ENCODE data around the gene GBP7. TPM values are rescaled to one million over a fixed set of nuclear protein-coding genes. Genes with fewer than 3 reads are reported as not detected.

GBP7 gene
- total and polyA plus RNA-seq, 7 experiments from 2014 or later, result 0.13 to 0.19 TPM; not detected in 5

DNA sequence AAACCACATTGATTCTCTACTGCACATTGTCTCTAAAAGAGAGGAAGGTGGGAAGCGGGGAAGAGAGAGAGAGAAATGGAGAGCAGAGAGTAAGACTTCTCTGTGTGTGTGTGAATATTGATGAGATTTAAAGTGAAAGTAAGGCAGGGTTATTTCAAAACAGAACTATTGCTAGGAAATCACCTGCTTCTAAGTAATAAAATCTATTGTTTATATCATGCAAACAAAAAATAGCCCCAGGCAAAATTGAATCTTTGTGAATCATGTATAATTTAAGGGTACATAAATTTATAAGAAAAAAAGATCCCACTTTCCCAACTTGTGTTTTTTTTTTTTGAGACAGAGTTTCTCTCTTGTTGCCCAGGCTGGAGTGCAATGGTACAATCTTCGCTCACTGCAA, 1.2 kb upstream of the GBP7 start:
- peaks cover 0 to 7% (median 4%) of the 10 kb centered on the region in 7 donors for H3K4me1 Mint-ChIP-seq
- ATAC-seq (no peak), DNase-seq (no peak)
- no peaks in the 10 kb centered on the region for H3K9me3 ChIP-seq (ENCODE audit: control insufficient read depth in 2 of 3, low read length in 3 of 3)
- no peaks in the 10 kb centered on the region for H3K4me1 ChIP-seq (ENCODE audit: control insufficient read depth in 2 of 2, insufficient read depth in 2 of 2, low read length in 2 of 2)
- peak overlapping the region in 2 of 9 donors; percentile 3 to 51 for H3K27ac Mint-ChIP-seq
- no peak overlapping the region for H3K27ac ChIP-seq (ENCODE audit: low read depth, low read length)
- H3K27me3 Mint-ChIP-seq, result no peaks in the 10 kb centered on the region
- POLR2A ChIA-PET, result no interaction called here
- no peak overlapping the region for H3K4me3 ChIP-seq (ENCODE audit: low read length)
- H3K27me3 ChIP-seq (ENCODE audit: control insufficient read depth in 2 of 2, insufficient read depth in 2 of 2, low read length in 2 of 2), result no peaks in the 10 kb centered on the region
- peaks cover 0 to 3% (median 0%) of the 10 kb centered on the region in 3 experiments for H3K36me3 ChIP-seq (ENCODE audit: control insufficient read depth in 2 of 3, insufficient read depth in 3 of 3, low read length in 3 of 3)
- peaks cover 0 to 8% (median 0%) of the 10 kb centered on the region in 11 donors for H3K9me3 Mint-ChIP-seq
- CTCF ChIA-PET, result no interaction called here
- intact Hi-C loops (cut with micrococcal nuclease), result no loop called here
- H3K36me3 Mint-ChIP-seq, result peaks cover 0 to 29% (median 12%) of the 10 kb centered on the region in 5 donors
- peak overlapping the region in 1 of 10 donors; percentile 4 for H3K4me3 Mint-ChIP-seq

DNA sequence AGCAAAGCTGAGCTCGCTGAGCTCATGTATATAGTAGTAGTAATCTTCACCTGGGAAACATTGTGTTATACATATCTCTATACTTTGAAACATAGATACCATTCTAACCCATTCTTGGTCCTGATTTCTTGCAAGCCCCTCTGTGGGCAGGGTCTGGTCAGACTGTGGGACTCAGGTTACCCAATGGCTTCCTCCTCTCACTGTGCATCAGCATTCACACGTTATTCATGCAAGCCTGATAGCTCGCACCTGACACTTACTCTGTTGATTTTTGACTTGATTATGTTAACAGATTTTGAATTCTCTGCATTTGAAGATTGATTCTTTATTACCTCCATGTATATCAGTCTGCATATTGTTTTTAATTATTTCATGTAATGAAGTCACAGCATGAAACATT, 1.3 kb downstream of the GBP7 start:
- Histone ChIP-seq H3K27ac (ENCODE audit: low read depth, low read length) (no peak overlapping the region), H3K4me3 (ENCODE audit: low read length) (no peak overlapping the region), H3K9me3 (ENCODE audit: control insufficient read depth in 2 of 3, low read length in 3 of 3) (no peaks in the 10 kb centered on the region), H3K36me3 (ENCODE audit: control insufficient read depth in 2 of 3, insufficient read depth in 3 of 3, low read length in 3 of 3) (no peaks in the 10 kb centered on the region), H3K27me3 (ENCODE audit: control insufficient read depth in 2 of 2, insufficient read depth in 2 of 2, low read length in 2 of 2) (no peaks in the 10 kb centered on the region), H3K4me1 (ENCODE audit: control insufficient read depth in 2 of 2, insufficient read depth in 2 of 2, low read length in 2 of 2) (no peaks in the 10 kb centered on the region)
- intact Hi-C loops (cut with micrococcal nuclease), result no loop called here
- Mint-ChIP-seq H3K27me3 (no peaks in the 10 kb centered on the region), H3K27ac (no peak overlapping the region), H3K4me3 (no peak overlapping the region), H3K9me3 (peaks cover 0 to 13% (median 0%) of the 10 kb centered on the region in 11 donors), H3K4me1 (peaks cover 0 to 16% (median 4%) of the 10 kb centered on the region in 7 donors), H3K36me3 (peaks cover 0 to 28% (median 4%) of the 10 kb centered on the region in 5 donors)
- CTCF ChIA-PET, result no interaction called here
- no peak for DNase-seq
- POLR2A ChIA-PET, result no interaction called here
- ATAC-seq, result no peak

DNA sequence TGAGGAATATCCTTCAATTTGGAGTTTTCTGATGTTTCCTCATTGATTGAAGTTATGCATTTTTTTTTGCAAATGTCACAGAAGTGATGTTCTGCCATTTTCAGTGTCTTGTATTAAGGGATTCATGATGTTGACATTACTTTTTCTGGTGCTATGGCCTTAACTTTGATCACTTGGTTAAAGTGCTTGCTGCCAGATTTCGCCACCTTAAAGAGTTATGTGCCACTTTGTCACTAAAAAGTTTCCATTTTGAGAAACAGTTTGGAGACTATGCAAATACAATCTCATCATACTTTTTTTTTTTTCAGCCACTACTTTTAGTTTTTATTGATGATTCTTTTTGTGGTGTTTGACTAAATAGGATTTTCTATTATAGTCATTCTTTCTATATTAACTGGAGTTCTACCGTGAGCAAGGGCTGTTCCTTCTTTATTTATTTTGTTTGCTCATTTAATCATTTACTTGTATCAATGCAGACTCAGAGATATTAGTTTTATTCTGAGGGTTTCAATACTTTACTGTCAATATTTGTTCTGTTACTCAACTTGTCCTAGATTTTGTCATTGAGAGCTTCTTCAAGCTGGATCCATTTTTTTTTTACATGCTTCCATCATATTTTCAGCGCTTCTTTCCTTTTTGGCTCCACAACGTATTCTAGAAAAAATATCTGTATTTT, 3.2 kb downstream of the GBP7 start:
- POLR2A ChIA-PET, result interaction anchor here (0.9 to 1.6 kb wide), 2 partner anchors 12 to 46 kb away, joined by 3 read pairs; no protein-coding TSS in a partner anchor
- Mint-ChIP-seq H3K27ac (no peak overlapping the region), H3K4me1 (peaks cover 0 to 15% (median 4%) of the 10 kb centered on the region in 7 donors)

DNA sequence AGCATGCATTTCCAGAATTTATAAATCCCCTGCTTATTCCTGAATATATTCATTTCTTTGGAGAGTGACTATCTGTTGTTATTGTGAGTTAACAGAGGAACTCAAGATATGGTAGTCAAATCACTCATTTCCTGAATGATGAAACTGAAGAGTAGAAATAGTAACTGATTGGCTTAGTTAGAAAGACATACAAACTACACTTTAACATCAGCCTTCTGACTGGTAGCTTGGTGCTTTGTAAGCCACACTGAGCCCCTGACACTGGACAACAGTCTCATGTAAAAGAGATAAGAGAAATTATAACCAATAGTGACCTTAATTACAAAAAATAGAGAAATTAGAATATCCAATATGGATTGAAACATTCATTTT, 4.8 kb downstream of the GBP7 start:
- Histone ChIP-seq H3K4me3 (ENCODE audit: low read length) (no peak overlapping the region), H3K9me3 (ENCODE audit: control insufficient read depth in 2 of 3, low read length in 3 of 3) (no peaks in the 10 kb centered on the region), H3K4me1 (ENCODE audit: control insufficient read depth in 2 of 2, insufficient read depth in 2 of 2, low read length in 2 of 2) (no peaks in the 10 kb centered on the region), H3K36me3 (ENCODE audit: control insufficient read depth in 2 of 3, insufficient read depth in 3 of 3, low read length in 3 of 3) (no peaks in the 10 kb centered on the region), H3K27ac (ENCODE audit: low read depth, low read length) (no peak overlapping the region), H3K27me3 (ENCODE audit: control insufficient read depth in 2 of 2, insufficient read depth in 2 of 2, low read length in 2 of 2) (no peaks in the 10 kb centered on the region)
- H3K4me1 Mint-ChIP-seq, result peaks cover 0 to 8% (median 0%) of the 10 kb centered on the region in 7 donors
- POLR2A ChIA-PET, result no interaction called here
- H3K27me3 Mint-ChIP-seq, result no peaks in the 10 kb centered on the region
- H3K36me3 Mint-ChIP-seq, result peaks cover 0 to 34% (median 4%) of the 10 kb centered on the region in 5 donors
- intact Hi-C loops (cut with micrococcal nuclease), result no loop called here
- CTCF ChIA-PET, result no interaction called here
- peaks cover 0 to 17% (median 0%) of the 10 kb centered on the region in 11 donors for H3K9me3 Mint-ChIP-seq
- no peak for ATAC-seq
- no peak for DNase-seq
- H3K4me3 Mint-ChIP-seq, result no peak overlapping the region
- H3K27ac Mint-ChIP-seq, result peak overlapping the region in 1 of 9 donors; percentile 19

More for the DNA sequence above, 3.2 kb downstream of the GBP7 start:
- Mint-ChIP-seq H3K9me3 (peaks cover 0 to 17% (median 0%) of the 10 kb centered on the region in 11 donors), H3K27me3 (no peaks in the 10 kb centered on the region), H3K36me3 (peaks cover 0 to 29% (median 4%) of the 10 kb centered on the region in 5 donors), H3K4me3 (no peak overlapping the region)
- Histone ChIP-seq H3K4me1 (ENCODE audit: control insufficient read depth in 2 of 2, insufficient read depth in 2 of 2, low read length in 2 of 2) (no peaks in the 10 kb centered on the region), H3K27me3 (ENCODE audit: control insufficient read depth in 2 of 2, insufficient read depth in 2 of 2, low read length in 2 of 2) (no peaks in the 10 kb centered on the region), H3K9me3 (ENCODE audit: control insufficient read depth in 2 of 3, low read length in 3 of 3) (no peaks in the 10 kb centered on the region), H3K27ac (ENCODE audit: low read depth, low read length) (no peak overlapping the region), H3K4me3 (ENCODE audit: low read length) (no peak overlapping the region), H3K36me3 (ENCODE audit: control insufficient read depth in 2 of 3, insufficient read depth in 3 of 3, low read length in 3 of 3) (no peaks in the 10 kb centered on the region)
- ATAC-seq (no peak), DNase-seq (no peak)
- CTCF ChIA-PET, result no interaction called here
- intact Hi-C loops (cut with micrococcal nuclease), result no loop called here

DNA sequence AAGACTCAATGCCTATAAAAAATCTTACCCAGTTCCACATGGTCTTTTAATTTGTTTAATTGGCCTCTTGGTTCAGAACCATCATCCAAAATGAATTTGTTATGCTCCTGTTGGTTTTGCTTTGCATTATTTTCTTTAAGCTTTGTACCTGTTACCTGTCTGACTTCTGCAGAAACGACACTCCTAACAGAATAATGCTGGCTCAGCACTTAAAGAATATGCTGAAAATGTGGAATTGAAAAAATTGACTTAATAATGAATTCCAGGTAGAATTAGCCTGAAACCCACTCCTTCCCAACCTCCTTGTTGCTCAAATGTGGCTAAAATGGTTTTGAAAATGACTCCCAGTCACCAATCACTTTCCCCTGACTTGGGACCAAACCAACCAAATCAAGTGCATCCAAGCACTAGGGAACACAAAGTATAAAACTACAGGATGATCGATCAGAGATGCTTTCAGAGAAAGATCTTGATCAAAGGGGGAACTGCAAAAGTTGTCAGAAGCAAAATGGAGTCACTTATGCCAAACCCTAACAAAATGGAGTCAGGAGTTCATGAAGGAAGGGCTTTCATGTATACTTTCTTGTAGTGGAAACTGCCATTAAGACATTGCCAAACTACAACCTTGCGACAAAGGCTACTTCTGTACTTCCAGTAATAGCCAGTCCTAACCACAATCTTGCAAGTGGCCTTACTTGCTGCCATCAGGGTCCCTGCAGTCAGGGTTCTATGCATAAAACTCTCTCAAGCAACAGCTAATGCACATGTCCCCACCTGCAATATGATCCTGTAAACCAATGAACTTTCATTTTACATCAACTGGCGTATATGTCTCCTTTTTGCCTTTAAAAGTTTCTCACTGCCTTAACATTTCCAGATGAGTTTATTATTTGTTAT, 5.4 kb downstream of the GBP7 start:
- H3K9me3 Mint-ChIP-seq, result peaks cover 0 to 17% (median 0%) of the 10 kb centered on the region in 11 donors
- H3K36me3 Mint-ChIP-seq, result peaks cover 0 to 36% (median 4%) of the 10 kb centered on the region in 5 donors
- peaks cover 0 to 8% (median 0%) of the 10 kb centered on the region in 7 donors for H3K4me1 Mint-ChIP-seq
- ChIA-PET CTCF (interaction anchor here (0.6 kb wide), 1 partner anchor 83 kb away, joined by 3 read pairs; no protein-coding TSS in a partner anchor), POLR2A (interaction anchor here (1.1 kb wide), 1 partner anchor 8 kb away, joined by 5 read pairs; no protein-coding TSS in a partner anchor)
- H3K27me3 ChIP-seq (ENCODE audit: control insufficient read depth in 2 of 2, insufficient read depth in 2 of 2, low read length in 2 of 2), result no peaks in the 10 kb centered on the region
- DNase-seq, result no peak
- H3K27ac ChIP-seq (ENCODE audit: low read depth, low read length), result no peak overlapping the region
- no peak for ATAC-seq
- H3K27me3 Mint-ChIP-seq, result no peaks in the 10 kb centered on the region
- no peak overlapping the region for H3K4me3 ChIP-seq (ENCODE audit: low read length)
- intact Hi-C loops (cut with micrococcal nuclease), result no loop called here
- H3K9me3 ChIP-seq (ENCODE audit: control insufficient read depth in 2 of 3, low read length in 3 of 3), result no peaks in the 10 kb centered on the region
- peak overlapping the region in 1 of 9 donors; percentile 19 for H3K27ac Mint-ChIP-seq
- H3K4me1 ChIP-seq (ENCODE audit: control insufficient read depth in 2 of 2, insufficient read depth in 2 of 2, low read length in 2 of 2), result no peaks in the 10 kb centered on the region
- no peaks in the 10 kb centered on the region for H3K36me3 ChIP-seq (ENCODE audit: control insufficient read depth in 2 of 3, insufficient read depth in 3 of 3, low read length in 3 of 3)
- H3K4me3 Mint-ChIP-seq, result no peak overlapping the region

DNA sequence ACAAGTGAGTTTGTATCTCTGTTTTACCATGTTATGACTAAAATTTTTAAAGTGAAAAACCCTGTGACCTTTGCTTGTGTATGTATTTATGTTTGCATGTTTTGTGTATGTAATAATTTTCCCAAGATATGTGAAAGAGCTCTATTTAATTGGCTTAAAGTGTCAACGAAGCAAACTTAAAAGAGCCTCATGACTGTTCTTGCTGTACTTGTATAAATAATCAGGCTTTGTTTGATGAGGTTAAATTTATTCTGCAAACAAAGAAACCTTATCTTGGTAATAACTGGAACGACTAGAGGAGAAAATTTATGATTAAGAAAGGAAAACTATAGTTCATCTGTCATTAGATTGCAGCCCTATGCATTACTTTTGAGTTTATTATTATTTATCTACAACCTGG, 6.6 kb downstream of the GBP7 start:
- intact Hi-C loops (cut with micrococcal nuclease), result no loop called here
- no peak overlapping the region for H3K4me3 Mint-ChIP-seq
- H3K27me3 ChIP-seq (ENCODE audit: control insufficient read depth in 2 of 2, insufficient read depth in 2 of 2, low read length in 2 of 2), result no peaks in the 10 kb centered on the region
- CTCF ChIA-PET, result no interaction called here
- no peak overlapping the region for H3K4me3 ChIP-seq (ENCODE audit: low read length)
- peaks cover 0 to 8% (median 0%) of the 10 kb centered on the region in 7 donors for H3K4me1 Mint-ChIP-seq
- no peaks in the 10 kb centered on the region for H3K4me1 ChIP-seq (ENCODE audit: control insufficient read depth in 2 of 2, insufficient read depth in 2 of 2, low read length in 2 of 2)
- H3K9me3 ChIP-seq (ENCODE audit: control insufficient read depth in 2 of 3, low read length in 3 of 3), result no peaks in the 10 kb centered on the region
- no peak overlapping the region for H3K27ac Mint-ChIP-seq
- H3K27ac ChIP-seq (ENCODE audit: low read depth, low read length), result no peak overlapping the region
- H3K9me3 Mint-ChIP-seq, result peaks cover 0 to 18% (median 0%) of the 10 kb centered on the region in 11 donors
- POLR2A ChIA-PET, result interaction anchor here (1.1 kb wide), 1 partner anchor 9 kb away, joined by 5 read pairs; no protein-coding TSS in a partner anchor
- no peaks in the 10 kb centered on the region for H3K27me3 Mint-ChIP-seq
- DNase-seq, result no peak
- no peaks in the 10 kb centered on the region for H3K36me3 ChIP-seq (ENCODE audit: control insufficient read depth in 2 of 3, insufficient read depth in 3 of 3, low read length in 3 of 3)
- H3K36me3 Mint-ChIP-seq, result peaks cover 0 to 33% (median 4%) of the 10 kb centered on the region in 5 donors
- ATAC-seq, result no peak

All from naive thymus-derived CD4-positive, alpha-beta T cell (primary cell).